ENCODE data around the gene SRCIN1.
"Not testable (repeated sequence)": the region's sequence is repeated elsewhere in the genome, so short reads cannot be mapped to it uniquely, and the experiment has no call there.

Gene SRCIN1, protein sequence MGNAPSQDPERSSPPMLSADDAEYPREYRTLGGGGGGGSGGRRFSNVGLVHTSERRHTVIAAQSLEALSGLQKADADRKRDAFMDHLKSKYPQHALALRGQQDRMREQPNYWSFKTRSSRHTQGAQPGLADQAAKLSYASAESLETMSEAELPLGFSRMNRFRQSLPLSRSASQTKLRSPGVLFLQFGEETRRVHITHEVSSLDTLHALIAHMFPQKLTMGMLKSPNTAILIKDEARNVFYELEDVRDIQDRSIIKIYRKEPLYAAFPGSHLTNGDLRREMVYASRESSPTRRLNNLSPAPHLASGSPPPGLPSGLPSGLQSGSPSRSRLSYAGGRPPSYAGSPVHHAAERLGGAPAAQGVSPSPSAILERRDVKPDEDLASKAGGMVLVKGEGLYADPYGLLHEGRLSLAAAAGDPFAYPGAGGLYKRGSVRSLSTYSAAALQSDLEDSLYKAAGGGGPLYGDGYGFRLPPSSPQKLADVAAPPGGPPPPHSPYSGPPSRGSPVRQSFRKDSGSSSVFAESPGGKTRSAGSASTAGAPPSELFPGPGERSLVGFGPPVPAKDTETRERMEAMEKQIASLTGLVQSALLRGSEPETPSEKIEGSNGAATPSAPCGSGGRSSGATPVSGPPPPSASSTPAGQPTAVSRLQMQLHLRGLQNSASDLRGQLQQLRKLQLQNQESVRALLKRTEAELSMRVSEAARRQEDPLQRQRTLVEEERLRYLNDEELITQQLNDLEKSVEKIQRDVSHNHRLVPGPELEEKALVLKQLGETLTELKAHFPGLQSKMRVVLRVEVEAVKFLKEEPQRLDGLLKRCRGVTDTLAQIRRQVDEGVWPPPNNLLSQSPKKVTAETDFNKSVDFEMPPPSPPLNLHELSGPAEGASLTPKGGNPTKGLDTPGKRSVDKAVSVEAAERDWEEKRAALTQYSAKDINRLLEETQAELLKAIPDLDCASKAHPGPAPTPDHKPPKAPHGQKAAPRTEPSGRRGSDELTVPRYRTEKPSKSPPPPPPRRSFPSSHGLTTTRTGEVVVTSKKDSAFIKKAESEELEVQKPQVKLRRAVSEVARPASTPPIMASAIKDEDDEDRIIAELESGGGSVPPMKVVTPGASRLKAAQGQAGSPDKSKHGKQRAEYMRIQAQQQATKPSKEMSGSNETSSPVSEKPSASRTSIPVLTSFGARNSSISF

DNA sequence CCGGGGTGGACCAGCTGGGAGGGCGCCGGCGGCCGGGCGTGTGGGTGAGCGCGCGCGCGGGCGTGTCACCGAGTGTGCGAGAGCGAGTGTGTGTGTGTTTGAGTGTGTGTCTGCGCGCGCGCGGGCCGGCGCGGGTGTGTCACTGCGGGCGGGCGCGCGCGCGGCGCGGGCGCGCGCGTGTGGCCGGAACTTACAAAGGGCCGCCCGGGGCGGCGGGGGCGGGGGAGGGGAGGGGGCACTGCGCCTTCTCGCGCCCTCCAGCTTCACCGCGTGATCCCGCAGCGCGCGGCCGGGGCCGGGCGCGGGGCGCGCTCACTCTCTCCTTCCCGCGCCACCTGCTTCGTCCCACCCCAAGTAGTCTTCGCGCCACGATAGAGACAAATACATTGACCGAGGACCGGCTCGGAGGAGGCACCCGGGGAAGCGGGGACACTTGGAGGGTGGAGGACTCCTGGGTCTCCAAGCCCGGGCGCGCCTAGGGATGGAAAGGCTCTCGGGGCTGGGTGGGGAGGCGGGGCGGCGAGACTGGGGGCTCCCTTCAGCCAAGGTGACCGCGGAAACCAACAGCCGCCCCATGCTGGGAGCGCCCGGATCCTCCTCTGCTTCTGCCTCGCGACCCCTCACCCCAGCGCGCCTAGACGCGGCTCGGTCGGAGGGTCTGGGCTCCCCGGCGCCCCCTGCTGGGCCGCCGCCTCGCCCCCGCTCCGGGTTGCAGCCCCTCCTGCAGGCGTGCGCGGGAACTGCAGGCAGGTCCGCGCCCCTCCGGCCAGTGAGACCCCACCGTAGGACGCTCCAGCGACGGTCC lies at the start of gene SRCIN1:
Gene SRCIN1 (minus strand): TSS at position 112 of the 805 bp plus-strand sequence. CDS start 247 bp downstream, outside the sequence.
- FAIRE-seq (no peak), DNase-seq (ENCODE audit: insufficient read length, low spot score) (peak; percentile 71)

DNA sequence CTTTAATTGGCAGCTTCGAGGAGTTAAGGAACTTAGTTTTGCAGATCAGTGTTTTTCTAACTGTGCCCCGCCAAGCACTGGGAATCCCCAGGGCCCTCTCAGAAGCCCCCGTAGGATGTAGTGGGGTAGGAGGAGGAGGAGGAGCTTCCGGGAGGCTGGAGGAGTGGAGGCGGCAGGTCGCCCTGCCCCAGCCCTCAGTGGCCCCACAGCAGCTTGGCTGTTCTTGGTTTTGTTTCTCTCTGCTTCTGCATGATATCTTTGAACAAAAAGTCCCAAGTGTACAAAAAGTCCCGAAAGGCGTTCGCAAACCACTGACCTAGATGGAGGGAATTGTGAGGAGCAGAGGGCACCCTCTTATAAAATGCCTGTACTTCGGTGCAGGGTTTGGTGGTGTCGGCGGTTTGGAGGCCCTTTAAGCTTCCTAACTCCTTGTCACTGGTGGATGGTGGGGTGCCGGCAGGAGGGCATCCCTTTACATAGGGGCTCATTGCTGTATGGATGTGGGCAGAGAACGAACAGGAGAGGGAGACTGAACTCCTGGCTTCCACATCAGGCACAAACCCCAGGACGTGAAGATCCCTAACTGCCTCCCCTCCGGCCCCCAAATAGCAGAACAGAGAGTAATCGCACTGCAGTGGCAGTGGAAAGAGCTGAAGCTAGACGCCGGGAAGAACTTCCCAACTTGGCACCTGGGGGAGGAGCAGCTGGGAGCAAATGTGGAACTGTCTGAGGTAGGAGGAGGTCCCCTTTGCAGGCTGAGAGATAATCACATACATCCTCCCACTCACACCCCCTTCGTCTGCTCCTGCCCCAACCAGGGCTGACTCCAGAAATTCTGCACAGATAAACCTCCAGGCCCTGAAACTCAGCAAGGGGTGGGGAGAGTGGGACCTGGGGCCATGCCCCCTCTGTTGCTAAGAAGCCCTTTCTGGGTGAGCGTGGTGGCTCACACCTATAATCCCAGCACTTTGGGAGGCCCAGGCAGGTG lies 49.0 kb upstream of the SRCIN1 start:
- no peak for DNase-seq (ENCODE audit: insufficient read length, low spot score)

DNA sequence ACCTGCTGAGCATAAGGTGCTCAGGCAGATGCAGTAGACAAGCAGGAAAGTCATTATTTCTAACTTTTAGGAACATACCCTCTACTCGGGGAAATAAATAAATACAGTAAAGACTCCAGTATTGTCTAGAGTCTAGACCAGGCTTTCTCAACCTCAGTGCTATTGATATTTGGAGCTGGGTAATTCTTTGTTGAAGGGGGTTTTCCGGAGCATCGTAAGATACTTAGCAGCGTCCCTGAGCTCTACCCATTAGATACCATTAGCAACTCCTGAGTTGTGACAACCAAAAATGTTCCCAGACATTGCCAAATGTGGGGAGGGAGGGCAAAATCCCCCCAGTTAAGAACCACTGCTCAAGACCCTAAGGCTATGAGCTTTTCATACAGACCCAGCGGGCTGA lies 47.9 kb upstream of the SRCIN1 start:
- FAIRE-seq (no peak), DNase-seq (ENCODE audit: insufficient read length, low spot score) (no peak)

More for the DNA sequence above, 49.0 kb upstream of the SRCIN1 start:
- FAIRE-seq = no peak

DNA sequence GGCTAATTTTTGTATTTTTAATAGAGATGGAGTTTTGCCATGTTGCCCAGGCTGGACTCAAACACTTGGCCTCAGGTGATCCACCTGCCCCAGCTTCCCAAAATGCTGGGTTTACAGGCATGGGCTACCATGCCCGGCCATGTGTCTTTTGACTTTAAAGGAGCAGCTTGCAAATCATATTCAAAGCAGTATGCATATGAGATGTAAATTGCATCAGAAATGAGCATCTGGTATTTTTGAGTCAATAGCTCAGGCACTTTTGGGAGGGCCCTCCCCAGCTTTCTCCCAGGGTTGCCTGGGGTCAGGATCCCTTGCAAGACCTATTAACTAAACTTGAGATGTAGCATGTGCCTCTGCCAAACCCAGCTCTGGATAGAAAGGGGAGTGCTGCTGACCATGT lies 47.5 kb upstream of the SRCIN1 start:
- DNase-seq (ENCODE audit: insufficient read length, low spot score) (no peak), FAIRE-seq (no peak)

DNA sequence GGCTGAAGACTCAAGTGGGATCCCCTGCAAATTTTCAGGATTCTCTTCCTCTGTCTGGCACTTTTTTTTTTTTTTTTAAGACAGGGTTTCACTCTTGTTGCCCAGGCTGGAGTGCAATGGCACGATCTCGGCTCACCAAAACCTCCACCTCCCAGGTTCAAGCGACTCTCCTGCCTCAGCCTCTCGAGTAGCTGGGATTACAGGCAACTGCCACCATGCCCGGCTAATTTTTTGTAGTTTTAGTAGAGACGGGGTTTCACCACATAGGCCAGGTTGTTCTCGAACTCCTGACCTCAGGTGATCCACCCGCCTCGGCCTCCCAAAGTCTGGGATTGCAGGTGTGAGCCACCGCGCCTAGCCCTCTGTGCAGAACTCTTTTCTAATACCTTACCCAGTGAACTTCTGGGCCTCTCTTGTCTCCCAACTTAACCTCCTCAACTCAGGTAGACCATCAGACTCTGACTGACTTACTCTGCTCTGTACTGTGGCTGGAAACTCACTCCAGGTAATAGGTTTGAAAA lies 45.0 kb upstream of the SRCIN1 start:
- FAIRE-seq; DNase-seq (ENCODE audit: insufficient read length, low spot score): not testable (repeated sequence)

DNA sequence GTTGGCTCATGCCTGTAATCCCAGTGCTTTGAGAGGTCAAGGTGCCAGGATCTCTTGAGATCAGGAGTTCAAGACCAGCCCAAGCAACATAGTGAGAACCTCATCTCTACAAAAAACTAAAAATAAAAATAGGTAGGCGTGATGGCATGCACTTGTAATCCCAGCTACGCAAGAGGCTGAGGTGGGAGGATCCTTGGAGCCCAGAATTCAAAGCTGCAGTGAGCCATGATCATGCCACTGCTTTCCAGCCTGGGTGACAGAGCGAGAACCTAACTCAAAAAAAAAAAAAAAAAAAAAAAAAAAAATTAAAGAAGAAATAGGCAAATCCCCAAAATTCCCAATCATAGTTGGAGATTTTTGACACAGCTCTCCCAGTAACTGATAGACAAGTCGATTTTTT lies 32.2 kb upstream of the SRCIN1 start:
- DNase-seq (ENCODE audit: insufficient read length, low spot score) (no peak), FAIRE-seq (no peak)

DNA sequence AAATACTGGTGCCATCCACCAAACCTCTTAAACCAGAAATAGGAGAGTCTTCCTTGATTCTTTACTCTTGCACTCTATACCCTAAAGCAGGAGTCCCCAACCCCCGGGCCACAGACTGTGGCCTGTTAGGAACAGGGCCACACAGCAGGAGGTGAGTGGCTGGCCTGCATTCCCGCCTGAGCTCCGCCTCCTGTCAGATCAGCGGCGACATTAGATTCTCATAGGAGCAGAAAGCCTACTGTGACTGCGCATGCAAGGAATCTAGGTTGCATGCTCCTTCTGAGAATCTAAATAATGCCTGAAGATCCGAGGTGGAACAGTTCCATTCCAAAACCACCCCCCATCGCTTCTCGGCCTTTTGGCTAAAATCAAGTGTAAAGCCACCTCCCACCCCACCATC lies 30.3 kb upstream of the SRCIN1 start:
- no peak for FAIRE-seq
- DNase-seq (ENCODE audit: insufficient read length, low spot score) = no peak

DNA sequence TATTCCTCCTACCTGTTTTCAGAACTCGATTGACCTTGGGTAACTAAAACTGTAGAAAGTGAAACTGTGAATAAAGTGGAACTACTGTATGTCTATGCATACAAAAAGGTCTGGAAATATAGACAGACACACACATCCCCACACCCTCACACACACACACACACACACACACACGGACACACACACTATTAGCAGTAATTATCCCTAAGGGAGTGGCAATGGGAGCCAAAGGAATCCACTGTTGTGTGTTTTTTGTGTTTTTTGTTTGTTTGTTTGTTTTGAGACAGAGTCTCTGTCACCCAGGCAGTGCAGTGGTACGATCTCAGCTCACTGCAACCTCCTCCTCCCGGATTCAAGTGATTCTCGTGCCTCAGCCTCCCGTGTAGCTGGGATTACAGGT lies 26.6 kb upstream of the SRCIN1 start:
- no peak for FAIRE-seq

DNA sequence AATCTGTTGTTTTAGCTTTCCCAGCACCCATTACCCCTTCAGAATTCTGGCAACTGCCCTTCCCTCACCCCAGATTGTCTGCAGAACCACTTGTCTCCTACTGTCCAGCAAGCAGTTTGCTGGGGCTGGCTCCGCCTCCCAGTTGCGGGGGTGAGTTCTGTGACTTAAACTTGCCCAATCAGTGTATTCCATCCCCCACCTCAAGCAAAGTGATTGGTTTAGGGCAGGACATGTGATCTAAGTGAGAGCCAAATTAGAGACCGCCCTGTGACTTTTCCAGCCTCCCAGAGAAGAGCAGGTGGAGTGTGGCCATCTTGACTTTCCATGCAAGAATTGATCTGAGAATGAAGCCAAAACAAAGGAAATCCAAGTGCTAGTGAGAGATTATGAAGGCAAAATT lies 22.7 kb upstream of the SRCIN1 start:
- DNase-seq (ENCODE audit: insufficient read length, low spot score) = peak; percentile 72
- FAIRE-seq = no peak

More for the DNA sequence above, 26.6 kb upstream of the SRCIN1 start:
- DNase-seq (ENCODE audit: insufficient read length, low spot score) = no peak

DNA sequence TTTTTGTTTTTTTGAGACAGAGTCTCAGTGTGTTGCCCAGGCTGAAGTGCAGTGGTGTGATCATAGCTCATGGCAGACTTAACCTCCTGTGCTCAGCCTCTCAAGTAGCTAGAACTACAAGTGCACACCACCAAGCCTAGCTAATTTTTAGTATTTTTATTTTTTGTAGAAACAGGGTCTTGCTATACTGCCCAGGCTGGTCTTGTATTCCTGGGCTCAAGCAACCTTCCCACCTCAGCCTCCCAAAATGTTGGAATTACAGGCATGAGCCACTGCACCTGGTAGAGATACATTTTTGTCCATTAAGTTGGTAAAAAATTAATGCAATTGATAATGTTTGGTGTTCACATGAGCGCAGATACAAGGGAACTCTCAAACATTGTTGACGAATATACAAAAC lies 22.2 kb upstream of the SRCIN1 start:
- DNase-seq (ENCODE audit: insufficient read length, low spot score) = no peak
- FAIRE-seq = no peak

DNA sequence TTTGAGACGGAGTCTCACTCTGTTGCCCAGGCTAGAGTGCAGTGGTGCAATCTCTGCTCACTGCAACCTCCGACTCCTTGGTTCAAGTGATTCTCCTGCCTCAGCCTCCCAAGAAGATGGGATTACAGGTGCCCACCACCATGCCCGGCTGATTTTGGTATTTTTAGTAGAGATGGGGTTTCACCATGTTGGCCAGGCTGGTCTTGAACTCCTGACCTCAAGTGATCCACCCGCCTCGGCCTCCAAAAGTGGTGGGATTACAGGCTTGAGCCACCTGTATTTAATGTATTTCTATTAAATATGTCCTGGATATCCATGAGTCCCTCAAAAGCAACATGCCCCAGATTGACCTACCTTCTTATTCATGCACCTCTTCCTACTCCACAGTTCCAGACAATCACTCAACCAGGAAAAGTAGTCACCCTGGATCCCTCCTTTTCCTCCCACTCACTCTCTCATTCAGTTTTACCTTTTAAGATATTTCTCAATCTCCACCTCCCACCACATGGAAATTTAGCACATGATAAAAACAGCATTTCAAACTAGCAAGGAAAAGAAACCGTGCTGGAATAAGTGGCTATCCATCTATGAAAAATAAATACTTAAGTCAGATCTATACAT lies 21.0 kb upstream of the SRCIN1 start:
- FAIRE-seq; DNase-seq (ENCODE audit: insufficient read length, low spot score): not testable (repeated sequence)

DNA sequence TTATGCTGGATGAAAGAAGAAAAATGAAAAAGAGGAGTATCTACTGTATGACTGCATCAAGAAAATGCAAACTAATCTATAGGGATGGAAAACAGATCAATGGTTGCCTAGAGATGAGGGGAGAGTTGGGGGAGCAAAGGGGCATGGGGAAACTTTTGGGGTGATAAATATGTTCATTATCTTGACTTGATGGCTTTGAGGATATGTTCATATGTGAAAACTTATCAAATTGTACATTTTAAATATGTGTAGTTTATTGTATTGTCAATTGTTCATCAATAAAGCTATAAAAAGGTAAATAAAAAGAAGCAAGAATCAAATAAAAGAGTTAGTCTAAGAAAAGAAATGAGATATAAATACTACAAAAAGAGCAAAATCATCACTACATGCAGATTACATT lies 19.7 kb upstream of the SRCIN1 start:
- no peak for DNase-seq (ENCODE audit: insufficient read length, low spot score)

DNA sequence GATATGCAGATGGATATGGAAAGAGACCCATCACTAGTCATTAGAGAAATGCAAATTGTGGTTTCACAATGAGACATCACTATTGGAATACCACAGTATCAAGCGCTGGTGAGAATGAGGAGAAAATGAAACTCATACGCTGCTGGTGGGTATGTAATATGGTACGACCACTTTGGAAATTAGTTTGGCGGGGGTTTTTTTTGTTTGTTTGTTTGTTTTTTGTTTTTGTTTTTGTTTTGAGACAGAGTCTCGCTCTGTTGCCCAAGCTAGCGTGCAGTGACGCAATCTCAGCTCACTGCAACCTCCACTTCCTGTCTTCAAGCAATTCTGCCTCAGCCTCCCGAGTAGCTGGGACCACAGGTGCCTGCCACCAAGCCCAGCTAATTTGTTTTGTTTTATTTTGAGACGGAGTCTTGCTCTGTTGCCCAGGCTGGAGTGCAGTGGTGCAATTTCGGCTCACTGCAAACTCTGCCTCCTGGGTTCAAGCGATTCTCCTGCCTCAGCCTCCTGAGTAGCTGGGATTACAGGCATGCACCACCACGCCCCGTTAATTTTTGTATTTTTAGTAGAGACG lies 19.1 kb upstream of the SRCIN1 start:
- FAIRE-seq; DNase-seq (ENCODE audit: insufficient read length, low spot score): not testable (repeated sequence)

More for the DNA sequence above, 19.7 kb upstream of the SRCIN1 start:
- FAIRE-seq = no peak

DNA sequence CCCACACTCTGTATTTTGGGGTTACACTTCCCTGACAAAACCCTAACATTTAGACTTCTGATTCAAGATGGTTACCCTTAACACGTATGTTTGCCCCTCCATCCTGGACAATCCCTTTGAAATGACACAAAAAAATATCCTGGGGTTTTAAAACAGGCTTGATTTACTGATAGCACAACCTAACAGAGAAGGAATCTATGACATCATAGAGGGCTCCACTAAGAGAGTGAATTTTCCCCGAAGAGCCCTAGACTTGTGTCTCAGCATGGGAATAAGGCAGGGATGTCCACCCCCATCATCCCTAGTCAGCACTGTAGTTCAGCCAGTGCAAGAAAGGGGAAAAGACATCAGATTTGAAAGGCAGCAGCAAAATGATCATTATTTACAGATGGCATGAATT lies 15.8 kb upstream of the SRCIN1 start:
- FAIRE-seq (no peak), DNase-seq (ENCODE audit: insufficient read length, low spot score) (no peak)

DNA sequence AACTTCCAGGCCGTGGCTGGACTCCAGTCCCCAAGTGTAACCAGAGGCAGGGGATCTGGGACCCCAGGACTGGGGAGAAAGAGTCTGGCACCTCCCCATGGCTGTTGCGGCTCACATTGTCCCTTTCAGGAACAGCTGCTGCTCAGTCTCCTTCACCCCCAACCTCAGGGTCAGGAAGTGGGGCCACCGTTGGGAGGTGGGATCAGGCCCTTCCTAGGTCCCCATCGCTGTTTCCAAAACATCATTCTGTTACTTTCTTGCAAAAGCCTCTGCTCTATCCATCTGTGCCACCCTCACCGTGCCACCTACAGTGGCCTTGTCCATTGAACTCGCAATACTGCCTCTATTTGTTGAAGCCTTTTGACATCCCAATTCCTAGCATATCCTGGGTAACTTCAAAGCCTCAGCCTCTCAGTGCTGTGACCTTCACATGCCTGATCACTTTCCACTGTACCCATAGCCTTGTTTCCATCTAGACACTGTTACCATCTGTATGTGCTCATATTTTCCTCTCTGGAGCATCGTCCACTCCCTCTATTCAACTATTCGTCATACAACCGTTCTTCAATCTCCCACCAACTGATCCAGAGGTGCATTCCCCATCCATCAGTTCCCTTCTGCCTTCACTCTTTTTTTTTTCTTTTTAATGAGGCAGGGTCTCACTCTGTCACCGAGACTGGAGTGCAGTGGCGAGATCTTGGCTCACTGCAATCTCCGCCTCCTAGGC lies 15.0 kb upstream of the SRCIN1 start:
- no peak for FAIRE-seq
- no peak for DNase-seq (ENCODE audit: insufficient read length, low spot score)

DNA sequence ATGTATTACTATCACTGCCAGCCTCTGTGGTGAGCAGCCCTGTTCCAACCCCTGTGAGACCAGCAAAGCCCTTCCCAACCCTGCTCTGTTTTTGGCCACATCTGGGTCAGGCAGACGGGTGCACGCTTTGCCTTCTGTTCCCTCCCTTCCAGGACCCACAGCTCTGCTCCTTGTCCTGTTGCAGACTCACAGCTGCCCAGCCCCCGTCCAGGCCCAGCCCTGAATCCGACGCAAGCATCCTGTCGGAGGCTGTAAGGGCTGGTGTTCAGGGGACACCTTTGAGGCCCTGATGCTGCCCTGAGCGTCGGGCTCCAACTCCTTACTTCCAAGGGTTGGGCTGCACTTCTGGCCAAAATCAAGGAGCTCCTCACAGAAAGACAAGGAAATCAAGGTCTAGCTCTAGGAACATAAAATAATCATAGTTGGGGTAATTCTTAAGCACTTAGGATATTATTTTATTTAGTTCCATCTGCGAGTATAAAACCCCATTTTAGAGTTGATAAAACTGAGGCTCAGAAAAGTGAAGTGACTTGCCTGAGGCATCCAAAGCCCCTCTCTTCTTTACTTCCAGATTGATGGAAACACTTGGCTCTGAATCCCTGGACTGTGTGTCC lies 14.3 kb upstream of the SRCIN1 start:
- no peak for DNase-seq (ENCODE audit: insufficient read length, low spot score)
- FAIRE-seq = no peak

DNA sequence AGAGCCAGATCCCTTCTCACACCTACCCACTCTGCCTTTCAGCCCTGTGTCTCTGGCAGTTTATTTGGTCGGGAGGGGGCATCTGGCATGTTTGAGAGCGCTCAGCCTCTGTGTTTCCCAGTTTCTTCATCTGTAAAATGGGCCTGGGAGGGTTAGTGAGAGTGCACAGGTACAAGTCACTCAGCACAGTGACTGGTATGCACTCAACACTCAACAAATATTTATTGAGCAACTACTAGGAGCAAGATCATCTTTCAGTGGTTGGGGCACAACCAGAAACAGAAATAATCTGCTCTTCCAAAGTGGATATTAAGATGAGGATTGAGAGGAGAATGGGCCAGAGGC lies 13.7 kb upstream of the SRCIN1 start:
- no peak for DNase-seq (ENCODE audit: insufficient read length, low spot score)
- no peak for FAIRE-seq

Measured in HTR-8/SVneo (cell line).